Spinal cord (tissue), 10 donors: Measurements from ENCODE around the gene CYP1B1. TPM values are rescaled to one million over a fixed set of nuclear protein-coding genes. Genes with fewer than 3 reads are reported as not detected.
A peak's percentile ranks its signal among the peaks of the same experiment; 100 is the strongest.

Experiments
- DNase-seq, 6 donors: peaks; one replicate each; pipeline versions ENCODE4 v3.0.0 to v3.0.0-alpha.2; 2013 to 2015; ENCODE audit warnings: low spot score in 6 of 6, low read depth in 4 of 6
- H3K27ac ChIP-seq: one replicate; pipeline ENCODE4 v1.5.1; 2013; ENCODE audit warnings: low read depth, low read length, control low read depth
- H3K27me3 ChIP-seq: one replicate; pipeline ENCODE4 v1.6.1; 2013; ENCODE audit warnings: low read length; ENCODE audit not compliant: control insufficient read depth, insufficient read depth
- H3K36me3 ChIP-seq: one replicate; pipeline ENCODE4 v1.6.1; 2013; ENCODE audit warnings: low read length; ENCODE audit not compliant: control insufficient read depth, insufficient read depth
- H3K4me1 ChIP-seq: one replicate; pipeline ENCODE4 v1.6.1; 2013; ENCODE audit warnings: low read length; ENCODE audit not compliant: control insufficient read depth, insufficient read depth
- H3K4me3 ChIP-seq: one replicate; pipeline ENCODE4 v1.5.1; 2013; ENCODE audit warnings: low read depth, low read length, control low read depth
- H3K9me3 ChIP-seq: one replicate; pipeline ENCODE4 v1.6.1; 2013; ENCODE audit warnings: low read length; ENCODE audit not compliant: control insufficient read depth, insufficient read depth
- WGBS: methylation state at CpG from one replicate; pipeline ENCODE4 v1.1.5; 2013; ENCODE audit warnings: missing lambda C conversion rate; ENCODE audit not compliant: insufficient coverage; 5-methylcytosine and 5-hydroxymethylcytosine counted together
- polyA plus RNA-seq, 2 donors: library from polyadenylated mRNA; unstranded; fragments of 120-200 nt; gene quantifications; one replicate each; pipeline ENCODE4 v1.2.1, GENCODE V29; 2013; ENCODE audit not compliant: insufficient read length in 2 of 2
- total RNA-seq, 2 donors: library from RNA; depleted of rRNA in 1 of 2; stranded (reverse); fragments of 120-200 nt in 1 of 2; fragments of >200 nt in 1 of 2; gene quantifications; one replicate each; pipeline versions ENCODE4 v1.2.3 to v1.2.4, GENCODE V29; 2013 to 2014
- donor health status: healthy.

Gene CYP1B1
- total and polyA plus RNA-seq, 4 donors, result 29.8 to 105 (median 67.2) TPM

GRCh38 chr2:38038682-38039081 lies 37.3 kb downstream of the CYP1B1 start:
- H3K4me1 ChIP-seq, result peaks cover 12% of the 10 kb centered on the region
- no peak for DNase-seq
- no peak overlapping the region for H3K27ac ChIP-seq
- H3K4me3 ChIP-seq, result peak overlapping the region; percentile 43
- H3K9me3 ChIP-seq, result no peaks in the 10 kb centered on the region
- 80% methylated on average over 2 of the region's 5 CpGs for WGBS
- no peaks in the 10 kb centered on the region for H3K36me3 ChIP-seq
- H3K27me3 ChIP-seq, result peaks cover 3% of the 10 kb centered on the region

GRCh38 chr2:38037757-38038621 lies 38.0 kb downstream of the CYP1B1 start:
- peak overlapping the region; percentile 67 for H3K27ac ChIP-seq
- WGBS, result 10% methylated on average over 33 of the region's 38 CpGs
- peaks cover 3% of the 10 kb centered on the region for H3K27me3 ChIP-seq
- no peaks in the 10 kb centered on the region for H3K9me3 ChIP-seq
- H3K4me3 ChIP-seq, result peak overlapping the region; percentile 43
- peak; percentile 12 to 64 (median 30) for DNase-seq
- H3K36me3 ChIP-seq, result no peaks in the 10 kb centered on the region
- H3K4me1 ChIP-seq, result peaks cover 12% of the 10 kb centered on the region

- no CpG with 5 or more reads among the region's 4 CpGs for whole genome bisulfite sequencing
- H3K27ac ChIP-seq, result peak overlapping the region; percentile 67
- H3K4me3 ChIP-seq, result no peak overlapping the region
- no peak for DNase-seq
- H3K4me1 ChIP-seq, result peaks cover 12% of the 10 kb centered on the region
- peaks cover 3% of the 10 kb centered on the region for H3K27me3 ChIP-seq
- no peaks in the 10 kb centered on the region for H3K36me3 ChIP-seq
- no peaks in the 10 kb centered on the region for H3K9me3 ChIP-seq
These were observed 38.6 kb downstream of the CYP1B1 start for GRCh38 chr2:38037325-38037724.

GRCh38 chr2:38035968-38036367 lies 40.0 kb downstream of the CYP1B1 start:
- no peak for DNase-seq
- Histone ChIP-seq H3K27me3 (peaks cover 3% of the 10 kb centered on the region), H3K36me3 (no peaks in the 10 kb centered on the region), H3K9me3 (no peaks in the 10 kb centered on the region), H3K4me1 (peaks cover 15% of the 10 kb centered on the region), H3K4me3 (no peak overlapping the region), H3K27ac (no peak overlapping the region)
- 83% methylated on average over 6 of the region's 7 CpGs for WGBS

GRCh38 chr2:38033646-38034045 lies 42.3 kb downstream of the CYP1B1 start:
- peaks cover 13% of the 10 kb centered on the region for H3K4me1 ChIP-seq
- H3K27me3 ChIP-seq, result peaks cover 3% of the 10 kb centered on the region
- no peak overlapping the region for H3K4me3 ChIP-seq
- DNase-seq, result no peak
- H3K9me3 ChIP-seq, result no peaks in the 10 kb centered on the region
- WGBS, result no CpG with 5 or more reads among the region's 2 CpGs
- no peak overlapping the region for H3K27ac ChIP-seq
- no peaks in the 10 kb centered on the region for H3K36me3 ChIP-seq

- peaks cover 3% of the 10 kb centered on the region for H3K27me3 ChIP-seq
- no peak for DNase-seq
- WGBS, result 100% methylated on average over 2 of the region's 2 CpGs
- no peaks in the 10 kb centered on the region for H3K9me3 ChIP-seq
- H3K27ac ChIP-seq, result no peak overlapping the region
- no peaks in the 10 kb centered on the region for H3K36me3 ChIP-seq
- H3K4me1 ChIP-seq, result peaks cover 6% of the 10 kb centered on the region
- no peak overlapping the region for H3K4me3 ChIP-seq
These were observed 43.0 kb downstream of the CYP1B1 start for GRCh38 chr2:38032946-38033345.

- Histone ChIP-seq H3K4me3 (no peak overlapping the region), H3K4me1 (peaks cover 2% of the 10 kb centered on the region), H3K27ac (no peak overlapping the region), H3K9me3 (no peaks in the 10 kb centered on the region), H3K36me3 (no peaks in the 10 kb centered on the region), H3K27me3 (no peaks in the 10 kb centered on the region)
- DNase-seq, result peak in 2 of 6 donors; percentile 22 to 35
- WGBS, result no CpG with 5 or more reads among the region's 1 CpG
These were observed 45.2 kb downstream of the CYP1B1 start for GRCh38 chr2:38030635-38031355.

GRCh38 chr2:38029512-38029911 lies 46.4 kb downstream of the CYP1B1 start:
- Histone ChIP-seq H3K36me3 (no peaks in the 10 kb centered on the region), H3K27ac (no peak overlapping the region), H3K9me3 (no peaks in the 10 kb centered on the region), H3K4me3 (no peak overlapping the region), H3K27me3 (no peaks in the 10 kb centered on the region), H3K4me1 (peaks cover 2% of the 10 kb centered on the region)
- WGBS, result 100% methylated on average over 3 of the region's 5 CpGs
- DNase-seq, result no peak

- no peaks in the 10 kb centered on the region for H3K9me3 ChIP-seq
- H3K27ac ChIP-seq, result no peak overlapping the region
- H3K36me3 ChIP-seq, result no peaks in the 10 kb centered on the region
- DNase-seq, result no peak
- 84% methylated on average over 3 of the region's 4 CpGs for WGBS
- H3K4me3 ChIP-seq, result no peak overlapping the region
- H3K4me1 ChIP-seq, result peaks cover 2% of the 10 kb centered on the region
- H3K27me3 ChIP-seq, result no peaks in the 10 kb centered on the region
These were observed 47.1 kb downstream of the CYP1B1 start for GRCh38 chr2:38028829-38029228.
